CD4-positive, alpha-beta T cell treated with Interleukin-12 subunit alpha and Interleukin-12 subunit beta, for 1 hour (primary cell): ENCODE results near the gene BCAS1.
A peak's percentile ranks its signal among the peaks of the same experiment; 100 is the strongest.

Experiments used
- DNase-seq: peaks from one replicate; pipeline ENCODE4 v3.0.0-alpha.2; 2020

BCAS1 gene

GRCh38 chr20:53956013-53956715 lies 114.2 kb downstream of the BCAS1 start:
- DNase-seq, result no peak

DNA sequence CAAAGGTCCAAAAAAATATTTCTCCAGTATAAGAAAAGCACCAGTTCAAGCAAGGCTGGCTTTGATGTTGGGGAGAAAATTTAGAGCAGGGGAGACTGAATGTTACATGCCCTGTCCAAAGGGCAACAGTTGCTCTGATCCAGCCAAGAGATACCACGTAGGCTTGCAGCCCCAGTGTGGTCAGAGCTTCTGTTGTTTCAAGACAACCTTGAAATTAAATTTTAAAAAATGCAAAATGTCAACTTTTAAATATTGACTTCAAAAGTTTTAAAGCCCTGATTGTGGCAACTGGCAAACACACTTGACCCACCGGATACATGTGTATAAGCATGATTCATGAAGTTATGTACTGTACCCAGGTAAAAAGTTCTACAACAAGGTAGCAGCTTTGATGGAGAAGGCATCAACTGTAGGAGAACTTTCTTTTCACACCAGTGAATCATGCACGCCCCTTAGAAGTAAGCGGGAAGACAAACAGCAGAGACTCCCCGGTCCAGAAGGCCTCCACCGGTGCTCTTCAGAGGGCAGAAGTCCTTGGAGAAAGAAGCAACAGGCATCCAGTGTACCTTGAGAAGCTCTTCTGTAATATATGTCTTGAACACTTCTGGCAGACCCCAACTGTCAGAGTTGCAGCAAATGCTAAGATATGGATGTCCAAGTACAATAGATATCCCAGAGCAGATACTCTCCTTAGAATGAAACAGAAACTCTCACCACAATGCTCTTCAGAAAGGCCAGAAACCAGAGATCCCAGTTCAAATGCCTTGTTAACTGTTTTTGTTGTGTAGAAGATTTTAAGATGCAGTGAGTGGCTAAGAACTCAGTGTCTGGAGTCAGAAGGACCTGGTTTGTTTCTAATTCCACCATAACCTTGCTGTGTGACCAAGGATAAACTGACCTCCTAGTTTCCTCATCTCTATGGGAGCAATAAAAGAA lies 115.4 kb downstream of the BCAS1 start:
- no peak for DNase-seq

GRCh38 chr20:53952528-53953096 lies 117.8 kb downstream of the BCAS1 start:
- DNase-seq, result no peak

DNA sequence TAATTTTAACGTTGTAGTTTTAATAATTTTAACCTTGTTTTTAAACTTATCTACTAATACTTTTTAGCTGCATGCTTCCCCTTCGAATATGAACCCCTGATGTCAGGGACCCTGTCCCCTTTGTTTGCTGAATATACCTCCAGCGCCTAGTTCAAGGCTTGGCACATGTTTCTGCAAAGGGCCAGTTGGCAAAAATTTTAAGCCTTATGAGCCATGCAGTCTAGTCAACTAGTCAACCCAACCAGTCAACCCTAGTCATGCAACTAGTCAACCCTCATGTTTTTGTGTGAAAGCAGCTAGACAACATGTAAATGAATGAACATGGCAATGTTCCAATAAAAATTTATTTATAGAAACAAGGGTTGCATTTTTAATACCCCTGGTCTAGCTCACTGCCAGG lies 119.8 kb downstream of the BCAS1 start:
- DNase-seq, result no peak

DNA sequence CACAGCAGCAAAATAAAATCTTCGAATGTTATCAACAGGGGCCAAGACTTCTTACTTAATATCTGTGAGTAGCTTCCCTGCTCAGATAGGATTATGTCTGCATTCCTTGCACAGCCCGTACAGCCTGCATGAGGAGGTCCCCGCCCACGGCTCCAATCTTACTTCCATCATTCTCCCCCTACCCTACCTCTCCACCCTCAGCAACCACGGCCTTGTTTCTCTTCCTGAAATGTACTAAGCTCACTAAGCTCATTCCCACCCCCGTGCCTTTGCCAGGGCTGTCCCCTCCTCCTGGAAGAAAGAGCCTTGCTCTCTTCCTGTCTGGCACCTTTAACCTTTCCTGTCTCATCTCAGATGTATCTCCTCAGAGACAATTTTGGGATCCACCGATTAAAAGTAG lies 120.4 kb downstream of the BCAS1 start:
- no peak for DNase-seq

DNA sequence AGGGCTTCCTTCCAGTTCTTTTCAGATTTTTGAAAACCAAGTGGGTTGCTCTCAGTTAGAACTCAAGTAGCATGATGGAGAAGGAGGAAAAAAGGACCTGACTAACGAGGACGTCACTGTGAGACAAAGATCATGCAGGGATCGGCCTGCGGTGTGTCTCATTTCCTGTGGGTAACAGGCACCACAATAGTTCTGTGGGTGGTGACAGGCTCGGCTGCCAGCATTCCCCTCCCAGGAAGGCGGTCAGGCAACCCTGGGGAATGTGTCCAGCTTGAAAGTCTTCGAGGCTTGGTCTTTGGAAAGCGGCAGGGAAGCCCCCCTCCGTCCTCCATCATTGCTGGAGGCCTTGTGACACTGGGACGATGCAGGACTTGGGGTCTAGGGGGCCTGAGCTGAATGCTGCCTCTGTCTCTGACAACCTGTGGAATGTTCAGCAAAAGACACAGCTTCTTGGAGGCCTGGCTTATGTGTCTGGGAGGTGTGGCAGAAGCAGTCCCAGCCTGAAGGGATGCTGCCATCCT lies 121.0 kb downstream of the BCAS1 start:
- peak; percentile 80 for DNase-seq

- DNase-seq, result no peak
These were observed 121.7 kb downstream of the BCAS1 start for GRCh38 chr20:53948383-53949318.

- no peak for DNase-seq
These were observed 122.7 kb downstream of the BCAS1 start for GRCh38 chr20:53947501-53948195.

GRCh38 chr20:53946106-53946505 lies 124.3 kb downstream of the BCAS1 start:
- no peak for DNase-seq

GRCh38 chr20:53945478-53945877 lies 124.9 kb downstream of the BCAS1 start:
- no peak for DNase-seq

DNA sequence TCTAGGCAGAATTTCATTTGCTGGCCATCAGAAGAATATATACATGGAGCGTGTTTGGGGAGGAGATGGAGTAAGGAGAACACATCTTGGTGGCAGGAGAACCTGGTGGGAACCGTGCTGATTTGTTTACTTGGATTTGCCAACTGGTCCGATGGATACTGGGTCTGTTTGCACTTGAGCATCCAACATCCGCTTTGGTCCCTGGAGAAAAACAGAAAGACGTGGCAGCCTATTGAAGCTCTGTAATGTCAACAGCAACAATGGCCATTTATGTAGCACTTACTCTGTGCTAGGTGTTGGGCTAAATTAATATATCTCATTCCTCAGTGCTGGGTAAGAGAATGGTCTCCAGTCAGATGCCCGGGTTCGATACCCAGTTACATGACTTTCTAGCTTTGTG lies 125.6 kb downstream of the BCAS1 start:
- DNase-seq, result no peak

DNA sequence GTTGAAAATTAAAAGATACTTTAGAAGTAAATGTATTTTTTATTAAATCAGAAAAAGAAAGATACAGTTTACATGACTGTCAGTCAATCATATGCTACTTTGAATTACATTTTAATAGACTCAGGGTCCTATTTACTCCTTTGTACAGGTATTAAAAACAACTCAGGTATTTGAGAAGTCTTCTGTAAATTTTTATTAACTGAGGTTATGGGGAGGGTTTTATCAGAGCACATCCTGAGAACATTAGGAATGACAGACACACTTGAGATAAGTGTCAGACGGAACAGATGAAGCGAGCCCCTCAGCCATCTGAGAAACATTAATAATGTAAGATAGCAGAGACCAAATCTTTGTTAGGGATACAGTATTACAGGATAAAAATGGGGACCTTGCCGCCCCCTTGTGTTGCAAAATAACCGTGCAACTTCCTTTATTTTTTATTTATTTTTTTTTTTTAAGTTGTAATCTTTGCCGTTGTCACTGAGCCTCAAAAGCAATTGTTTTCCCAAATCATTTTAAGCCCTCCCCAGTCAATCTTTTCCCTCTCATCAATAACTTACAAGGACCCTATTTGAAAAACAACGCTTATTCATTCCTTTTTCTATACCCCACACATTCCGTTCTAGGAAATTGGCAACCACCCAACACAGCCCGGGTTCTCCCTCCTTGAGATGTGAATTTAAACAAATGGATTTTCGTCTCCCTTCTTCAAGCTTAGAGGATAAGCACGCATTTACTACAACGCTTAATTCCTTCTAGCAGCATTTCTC lies 126.7 kb downstream of the BCAS1 start:
- peak; percentile 45 for DNase-seq

GRCh38 chr20:53942973-53943372 lies 127.4 kb downstream of the BCAS1 start:
- no peak for DNase-seq

DNA sequence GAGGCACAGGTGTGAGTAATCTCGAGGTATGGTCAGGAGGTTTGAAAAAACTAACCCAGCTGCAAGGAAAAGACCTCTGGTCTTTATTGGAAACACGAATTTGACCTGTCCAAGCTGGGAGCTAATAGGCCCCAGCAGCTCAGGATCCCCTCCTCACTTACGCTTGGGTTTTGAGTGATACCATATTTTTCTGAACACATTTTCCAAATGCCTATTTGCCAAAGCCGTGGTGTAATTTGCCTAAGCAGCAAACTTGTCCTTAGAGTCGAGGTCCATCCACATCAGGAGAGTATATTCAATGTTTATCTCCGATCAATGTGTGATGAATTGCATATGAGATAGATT lies 128.0 kb downstream of the BCAS1 start:
- no peak for DNase-seq

GRCh38 chr20:53941680-53942471 lies 128.5 kb downstream of the BCAS1 start:
- DNase-seq, result no peak

GRCh38 chr20:53940907-53941545 lies 129.4 kb downstream of the BCAS1 start:
- no peak for DNase-seq

DNA sequence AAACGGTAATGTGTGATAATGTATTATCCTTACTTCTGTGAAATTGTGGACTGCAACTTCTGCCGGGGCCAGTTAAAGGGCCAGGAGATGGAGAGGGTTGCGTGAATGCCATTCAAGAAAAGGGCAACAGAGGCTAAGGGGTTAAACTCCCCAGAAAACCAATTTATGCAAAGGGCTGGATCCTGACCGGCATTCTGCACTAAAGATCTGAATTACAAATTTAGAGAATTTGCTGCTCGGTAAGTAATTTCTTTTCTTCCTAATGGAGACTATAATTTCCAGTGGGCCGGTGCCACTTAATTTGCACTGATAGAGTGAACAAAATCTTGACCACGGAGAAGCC lies 130.1 kb downstream of the BCAS1 start:
- DNase-seq, result no peak

DNA sequence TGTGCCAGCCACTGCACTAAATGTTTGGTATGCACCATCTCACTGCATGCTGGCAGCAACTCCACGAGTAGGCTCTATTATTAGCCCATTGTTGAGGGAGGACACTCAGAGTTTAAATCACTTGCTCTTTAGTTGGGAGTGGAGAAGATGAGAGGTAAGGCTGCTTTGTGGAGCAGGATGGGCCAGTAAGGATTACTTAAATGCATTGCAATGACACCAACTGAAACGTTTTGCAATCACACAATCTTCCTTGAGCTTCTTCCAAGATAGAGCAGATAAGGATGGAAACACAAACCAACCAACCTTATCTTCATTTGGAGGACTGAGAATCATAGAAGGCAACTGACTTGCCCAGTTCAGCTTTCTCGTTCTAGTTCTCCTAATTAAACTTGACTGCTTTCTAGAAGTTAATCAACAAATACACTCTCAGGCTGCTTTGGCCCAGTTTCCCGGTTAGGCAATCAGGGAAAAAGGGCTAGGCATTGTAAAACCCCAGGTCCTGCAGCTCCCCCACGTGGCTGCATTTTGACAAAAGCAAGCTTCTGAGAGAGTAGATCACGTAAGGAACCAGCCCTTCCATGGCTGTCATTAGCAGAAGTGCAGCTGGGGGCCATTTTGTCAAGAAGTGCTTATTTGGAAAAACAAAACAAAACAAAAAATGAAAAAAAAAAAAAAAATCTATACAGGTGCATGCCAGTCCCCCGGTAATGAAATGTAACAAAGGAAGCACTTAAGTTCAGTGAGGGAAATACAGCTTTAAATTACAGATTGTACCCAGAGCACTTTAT lies 130.6 kb downstream of the BCAS1 start:
- DNase-seq, result peak; percentile 70

DNA sequence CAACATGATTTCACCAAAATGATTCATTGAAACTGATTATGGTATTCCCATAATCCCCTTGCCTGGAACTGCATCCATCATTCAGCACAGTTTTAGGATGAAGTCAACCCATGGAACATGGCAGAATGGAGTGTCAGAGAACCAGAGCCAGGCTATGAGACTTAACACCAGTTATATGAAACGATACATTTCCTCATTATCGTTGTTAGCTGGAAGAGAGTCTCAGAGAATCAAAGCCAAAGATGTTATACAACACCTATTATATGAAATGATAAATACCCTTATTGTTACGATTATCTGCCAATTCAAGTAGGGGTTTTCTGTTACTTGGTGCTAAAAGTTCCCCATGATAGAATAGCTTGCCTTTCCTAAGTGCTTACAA lies 131.2 kb downstream of the BCAS1 start:
- DNase-seq, result no peak
